H4 (cell line): ENCODE measurements around the gene BCAR3. TPM values are rescaled to one million over a fixed set of nuclear protein-coding genes. Genes with fewer than 3 reads are reported as not detected.

ENCODE experiments used
- DNase-seq: peaks from one replicate; pipeline ENCODE4 v3.0.0-alpha.2; 2015; ENCODE audit warnings: low spot score
- total RNA-seq: library from RNA; depleted of rRNA; stranded (reverse); fragments of >200 nt; shearing (Covaris generic); gene quantifications from 2 replicates; pipeline ENCODE4 v1.2.3, GENCODE V29; 2014

The BCAR3 gene
- total RNA-seq, 1 experiment from 2014 or later = 23.7 TPM

- peak; percentile 51 for DNase-seq
These were observed 66.0 kb downstream of the BCAR3 start for GRCh38 chr1:93615582-93616150.

GRCh38 chr1:93614986-93615581 is 66.6 kb downstream of the BCAR3 start:
- no peak for DNase-seq

- DNase-seq = no peak
These were observed 67.1 kb downstream of the BCAR3 start for GRCh38 chr1:93614541-93614940.

GRCh38 chr1:93613898-93614297 is 67.7 kb downstream of the BCAR3 start:
- no peak for DNase-seq

GRCh38 chr1:93612510-93612909 is 69.1 kb downstream of the BCAR3 start:
- no peak for DNase-seq

- DNase-seq = no peak
These were observed 70.0 kb downstream of the BCAR3 start for GRCh38 chr1:93611668-93612067.

- no peak for DNase-seq
These were observed 72.1 kb downstream of the BCAR3 start for GRCh38 chr1:93609536-93609935.

- DNase-seq = no peak
These were observed 73.2 kb downstream of the BCAR3 start for GRCh38 chr1:93608187-93609109.

GRCh38 chr1:93607814-93608186 is 73.8 kb downstream of the BCAR3 start:
- no peak for DNase-seq

GRCh38 chr1:93605812-93606512 is 75.7 kb downstream of the BCAR3 start:
- DNase-seq = peak; percentile 62

- no peak for DNase-seq
These were observed 76.5 kb downstream of the BCAR3 start for GRCh38 chr1:93605026-93605568.

GRCh38 chr1:93604411-93604810 is 77.2 kb downstream of the BCAR3 start:
- no peak for DNase-seq

- no peak for DNase-seq
These were observed 78.0 kb downstream of the BCAR3 start for GRCh38 chr1:93603601-93604000.

GRCh38 chr1:93603106-93603505 is 78.5 kb downstream of the BCAR3 start:
- DNase-seq = no peak

- DNase-seq = no peak
These were observed 79.5 kb downstream of the BCAR3 start for GRCh38 chr1:93602101-93602500.

- no peak for DNase-seq
These were observed 80.0 kb downstream of the BCAR3 start for GRCh38 chr1:93601686-93602085.

- DNase-seq = no peak
These were observed 81.0 kb downstream of the BCAR3 start for GRCh38 chr1:93600663-93601062.

- no peak for DNase-seq
These were observed 82.2 kb downstream of the BCAR3 start for GRCh38 chr1:93599479-93599878.

GRCh38 chr1:93598861-93599439 is 82.7 kb downstream of the BCAR3 start:
- no peak for DNase-seq

- no peak for DNase-seq
These were observed 83.2 kb downstream of the BCAR3 start for GRCh38 chr1:93598396-93598795.

GRCh38 chr1:93597709-93598108 is 83.9 kb downstream of the BCAR3 start:
- DNase-seq = no peak
